Testis (tissue), 3 donors: ENCODE measurements around the gene BAIAP3. TPM values are rescaled to one million over a fixed set of nuclear protein-coding genes. Genes with fewer than 3 reads are reported as not detected.

Experiments
- DNase-seq: peaks from one replicate; pipeline ENCODE4 v3.0.0-alpha.2; 2019
- H3K27ac ChIP-seq, 2 donors: fragments of 200-600 bp; sonication (generic); one replicate each; pipeline ENCODE4 v1.5.1; 2019
- H3K27me3 ChIP-seq: fragments of 200-600 bp; sonication (generic); one replicate; pipeline ENCODE4 v1.5.1; 2019
- H3K36me3 ChIP-seq: fragments of 200-600 bp; sonication (generic); one replicate; pipeline ENCODE4 v1.5.1; 2017; ENCODE audit warnings: low read depth; ENCODE audit errors: missing control alignments
- H3K4me1 ChIP-seq: fragments of 200-600 bp; sonication (generic); one replicate; pipeline ENCODE4 v1.5.1; 2019
- H3K4me3 ChIP-seq, 2 donors: fragments of 200-600 bp; sonication (generic); one replicate each; pipeline ENCODE4 v1.5.1; 2017 to 2019
- H3K9me3 ChIP-seq: fragments of 200-600 bp; sonication (generic); one replicate; pipeline ENCODE4 v1.5.1; 2017
- CTCF ChIP-seq, 3 experiments: fragments of 450-650 bp in 2 of 3; fragments of 200-600 bp in 1 of 3; sonication (generic) in 1 of 3; IDR thresholded peaks; one replicate each; pipeline ENCODE4 v1.5.1; 2016 to 2019; ENCODE audit warnings: antibody characterized with exemption in 3 of 3, mild to moderate bottlenecking in 2 of 3, moderate library complexity in 1 of 3
- POLR2A ChIP-seq: fragments of 450-650 bp; IDR thresholded peaks from one replicate; pipeline ENCODE4 v1.6.1; 2017; ENCODE audit warnings: antibody characterized with exemption, mild to moderate bottlenecking, moderate library complexity
- WGBS, 2 donors: methylation state at CpG; one replicate each; pipeline ENCODE4 v1.1.5; 2018; 5-methylcytosine and 5-hydroxymethylcytosine counted together
- intact Hi-C: fragments of 100-400 bp; cut with DNase I; formaldehyde crosslinking; loops from one replicate; pipeline ENCODE4 v1.15.1; 2023; ENCODE audit warnings: low total_unique reads
- polyA plus RNA-seq: library from polyadenylated mRNA; stranded (reverse); fragments of 350-450 nt; fragmentation: Illumina TruSeq; extraction: RNeasy Lipid Tissue Mini Kit (QIAGEN cat#74804); gene quantifications from one replicate; pipeline ENCODE4 v1.2.3, GENCODE V29; 2014; ENCODE audit warnings: low read depth, low replicate concordance; ENCODE audit not compliant: insufficient read depth
- total RNA-seq, 2 donors: library from RNA; depleted of rRNA; stranded (reverse); fragments of >200 nt; gene quantifications; one replicate each; pipeline ENCODE4 v1.2.3, GENCODE V29; 2016

The BAIAP3 gene
- total and polyA plus RNA-seq, 3 donors from 2014 or later, result 23.0 to 60.4 (median 29.8) TPM

DNA sequence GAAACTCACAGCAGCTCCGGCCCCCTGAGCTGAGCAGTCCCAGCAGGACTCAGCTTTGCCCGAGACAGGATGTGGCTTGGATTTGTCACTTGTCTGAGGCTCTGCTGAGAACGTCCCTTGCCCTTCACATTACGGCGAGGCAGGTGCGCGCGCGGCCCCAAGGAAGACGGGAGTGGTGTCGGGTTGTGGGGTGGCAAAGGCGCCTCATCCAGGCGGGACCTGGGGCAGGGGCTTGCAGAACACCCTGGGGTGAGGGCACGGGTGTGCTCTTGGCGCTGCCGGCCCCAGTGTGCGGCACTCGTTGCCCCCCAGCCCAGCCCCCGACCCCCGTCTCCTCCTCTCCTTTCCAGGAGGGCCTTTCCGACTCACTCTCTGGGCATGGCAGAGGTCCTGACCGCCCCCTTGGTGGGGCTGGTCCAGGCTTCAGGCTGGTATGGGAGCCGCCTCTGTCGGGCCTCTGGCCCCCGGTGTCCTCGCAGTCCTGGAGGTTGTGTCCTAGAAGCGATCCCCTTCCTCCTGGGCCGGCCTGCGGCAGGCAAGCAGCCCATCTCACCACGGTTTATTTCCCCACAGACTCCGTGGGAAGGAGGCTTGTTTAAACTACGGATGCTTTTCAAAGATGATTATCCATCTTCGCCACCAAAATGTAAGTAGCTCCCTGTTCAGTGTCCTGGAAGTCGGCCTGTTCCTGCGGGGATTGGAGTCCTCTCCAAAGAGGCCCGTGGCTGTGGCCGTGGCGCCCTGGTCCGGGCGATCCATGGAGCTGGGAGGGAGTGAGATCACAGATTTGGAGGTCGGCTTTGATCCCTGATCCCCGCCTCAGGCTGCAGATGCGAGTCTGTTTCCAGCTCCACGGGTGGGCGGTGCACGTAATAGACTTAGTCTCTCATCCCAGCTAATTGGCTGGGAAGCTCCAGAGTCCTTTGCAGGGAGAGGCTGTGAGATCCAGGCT lies 18.1 kb upstream of the BAIAP3 start:
- Histone ChIP-seq H3K4me3 (no peak overlapping the region), H3K4me1 (peaks cover 24% of the 10 kb centered on the region), H3K27ac (no peak overlapping the region), H3K9me3 (no peaks in the 10 kb centered on the region), H3K36me3 (no peaks in the 10 kb centered on the region), H3K27me3 (no peaks in the 10 kb centered on the region)
- intact Hi-C loops, result no loop called here
- DNase-seq, result no peak
- TF ChIP-seq CTCF (IDR thresholded peaks at IDR 0.05), result no peak
- no peak for TF ChIP-seq POLR2A
- WGBS, 2 donors, result 84 to 86% methylated on average over 40 to 45 of the region's 46 CpGs

DNA sequence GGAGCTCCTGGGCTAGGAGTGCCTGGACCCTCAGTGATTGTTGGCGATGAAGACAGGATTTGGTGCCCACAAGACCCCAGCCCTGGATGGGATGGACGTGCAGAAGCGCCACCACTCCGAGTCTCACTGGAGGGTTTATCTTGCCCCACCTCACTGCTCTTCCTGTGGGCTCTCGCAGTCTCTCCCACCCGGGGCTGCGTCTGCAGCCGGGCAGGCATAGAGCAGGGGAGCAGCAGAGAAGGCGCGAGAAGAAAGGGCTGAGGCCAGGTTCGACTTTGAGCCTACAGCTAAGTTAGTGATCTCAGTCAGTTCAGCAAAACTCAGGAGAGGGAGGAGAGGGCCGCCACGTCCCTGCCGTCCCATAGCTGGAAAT lies 17.4 kb upstream of the BAIAP3 start:
- peaks cover 23% of the 10 kb centered on the region for H3K4me1 ChIP-seq
- H3K36me3 ChIP-seq, result no peaks in the 10 kb centered on the region
- intact Hi-C loops, result no loop called here
- no peak overlapping the region for H3K27ac ChIP-seq
- H3K4me3 ChIP-seq, result no peak overlapping the region
- TF ChIP-seq CTCF (IDR thresholded peaks at IDR 0.05) (no peak), POLR2A (no peak)
- no peaks in the 10 kb centered on the region for H3K27me3 ChIP-seq
- no peak for DNase-seq
- H3K9me3 ChIP-seq, result no peaks in the 10 kb centered on the region
- WGBS, 2 donors, result 77 to 89% methylated on average over 7 to 14 of the region's 14 CpGs

- no peak for TF ChIP-seq POLR2A
- TF ChIP-seq CTCF (IDR thresholded peaks at IDR 0.05), result no peak
- H3K9me3 ChIP-seq, result no peaks in the 10 kb centered on the region
- no peak overlapping the region for H3K27ac ChIP-seq
- H3K27me3 ChIP-seq, result no peaks in the 10 kb centered on the region
- 89% methylated on average over 24 to 32 of the region's 32 CpGs for WGBS, 2 donors
- no peak for DNase-seq
- no peaks in the 10 kb centered on the region for H3K36me3 ChIP-seq
- H3K4me3 ChIP-seq, result no peak overlapping the region
- intact Hi-C loops, result no loop called here
- H3K4me1 ChIP-seq, result peaks cover 7% of the 10 kb centered on the region
Measured at GRCh38 chr16:1317479-1318267, 15.8 kb upstream of the BAIAP3 start.

DNA sequence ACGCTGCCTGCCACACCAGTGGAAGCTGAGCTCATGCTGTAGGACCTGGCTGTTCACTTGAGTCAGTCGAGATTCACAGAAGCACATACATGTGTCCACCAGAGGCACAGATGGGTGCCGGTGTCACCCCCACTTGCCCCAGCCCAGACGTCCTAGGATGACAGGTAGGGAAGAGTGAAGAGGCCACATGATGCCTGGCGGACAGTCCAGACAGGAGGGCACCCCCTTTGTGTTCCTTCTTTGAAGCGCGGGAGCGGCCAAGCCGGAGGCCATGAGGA lies 15.2 kb upstream of the BAIAP3 start:
- intact Hi-C loops, result no loop called here
- Histone ChIP-seq H3K4me3 (no peak overlapping the region), H3K27ac (no peak overlapping the region), H3K4me1 (peaks cover 6% of the 10 kb centered on the region), H3K36me3 (no peaks in the 10 kb centered on the region), H3K27me3 (no peaks in the 10 kb centered on the region), H3K9me3 (no peaks in the 10 kb centered on the region)
- TF ChIP-seq CTCF (IDR thresholded peaks at IDR 0.05) (no peak), POLR2A (no peak)
- 76 to 82% methylated on average over 9 of the region's 9 CpGs for WGBS, 2 donors
- DNase-seq, result no peak
